Measurements from ENCODE around the gene KIF22.

DNA sequence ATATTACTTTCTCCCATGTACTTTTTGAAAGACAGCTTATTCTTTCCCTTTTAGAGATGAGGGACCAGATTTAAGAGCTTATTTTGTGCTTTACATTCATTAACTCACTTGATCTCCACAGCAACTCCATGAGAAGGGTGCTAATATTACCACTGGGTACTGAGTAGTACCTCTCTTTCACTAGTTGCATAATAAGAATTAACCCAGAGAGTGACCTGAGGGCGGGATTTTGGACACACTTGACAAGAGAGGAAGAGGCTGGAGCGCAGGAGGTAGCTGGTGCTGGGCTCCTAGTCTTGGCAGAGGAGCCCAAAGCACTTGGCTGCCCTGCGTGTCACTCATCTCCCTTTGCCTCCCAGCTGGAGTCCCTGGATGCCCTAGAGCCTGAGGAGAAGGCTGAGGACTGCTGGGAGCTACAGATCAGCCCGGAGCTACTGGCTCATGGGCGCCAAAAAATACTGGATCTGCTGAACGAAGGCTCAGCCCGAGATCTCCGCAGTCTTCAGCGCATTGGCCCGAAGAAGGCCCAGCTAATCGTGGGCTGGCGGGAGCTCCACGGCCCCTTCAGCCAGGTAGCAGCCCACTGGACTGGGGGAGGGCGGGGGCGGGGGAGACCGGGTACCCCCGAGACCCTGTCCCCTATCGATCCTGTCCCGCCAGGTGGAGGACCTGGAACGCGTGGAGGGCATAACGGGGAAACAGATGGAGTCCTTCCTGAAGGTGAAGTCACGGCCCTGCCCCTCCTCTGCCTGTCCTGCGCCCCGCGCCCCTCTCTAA, 14.1 kb downstream of the KIF22 start:
- TF ChIP-seq POLR2A (IDR thresholded peaks at IDR 0.05) (no peak), POLR2AphosphoS5 (IDR thresholded peaks at IDR 0.05) (no peak)
- TF ChIP-seq, protein P1, sequence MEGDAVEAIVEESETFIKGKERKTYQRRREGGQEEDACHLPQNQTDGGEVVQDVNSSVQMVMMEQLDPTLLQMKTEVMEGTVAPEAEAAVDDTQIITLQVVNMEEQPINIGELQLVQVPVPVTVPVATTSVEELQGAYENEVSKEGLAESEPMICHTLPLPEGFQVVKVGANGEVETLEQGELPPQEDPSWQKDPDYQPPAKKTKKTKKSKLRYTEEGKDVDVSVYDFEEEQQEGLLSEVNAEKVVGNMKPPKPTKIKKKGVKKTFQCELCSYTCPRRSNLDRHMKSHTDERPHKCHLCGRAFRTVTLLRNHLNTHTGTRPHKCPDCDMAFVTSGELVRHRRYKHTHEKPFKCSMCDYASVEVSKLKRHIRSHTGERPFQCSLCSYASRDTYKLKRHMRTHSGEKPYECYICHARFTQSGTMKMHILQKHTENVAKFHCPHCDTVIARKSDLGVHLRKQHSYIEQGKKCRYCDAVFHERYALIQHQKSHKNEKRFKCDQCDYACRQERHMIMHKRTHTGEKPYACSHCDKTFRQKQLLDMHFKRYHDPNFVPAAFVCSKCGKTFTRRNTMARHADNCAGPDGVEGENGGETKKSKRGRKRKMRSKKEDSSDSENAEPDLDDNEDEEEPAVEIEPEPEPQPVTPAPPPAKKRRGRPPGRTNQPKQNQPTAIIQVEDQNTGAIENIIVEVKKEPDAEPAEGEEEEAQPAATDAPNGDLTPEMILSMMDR (IDR thresholded peaks at IDR 0.05 in 8 of 11, conservative IDR thresholded peaks at IDR 0.05 in 3 of 11), result no peak

All from spleen (tissue), 7 donors.